ENCODE measurements around the gene TRDN.
"Not testable (repeated sequence)": the region's sequence is repeated elsewhere in the genome, so short reads cannot be mapped to it uniquely, and the experiment has no call there.

The TRDN gene

GRCh38 chr6:123629258-123629941 lies 7.3 kb downstream of the TRDN start:
- no peak for DNase-seq

GRCh38 chr6:123625696-123626095 lies 11.1 kb downstream of the TRDN start:
- no peak for DNase-seq

GRCh38 chr6:123622780-123623179 lies 14.0 kb downstream of the TRDN start:
- no peak for DNase-seq

- DNase-seq: no peak
These were observed 17.6 kb downstream of the TRDN start for GRCh38 chr6:123619156-123619555.

GRCh38 chr6:123616942-123617341 lies 19.8 kb downstream of the TRDN start:
- DNase-seq: no peak

- no peak for DNase-seq
These were observed 20.7 kb downstream of the TRDN start for GRCh38 chr6:123616016-123616415.

- DNase-seq: no peak
These were observed 26.0 kb downstream of the TRDN start for GRCh38 chr6:123610779-123611178.

GRCh38 chr6:123604067-123604466 lies 32.7 kb downstream of the TRDN start:
- DNase-seq: no peak

- no peak for DNase-seq
These were observed 38.7 kb downstream of the TRDN start for GRCh38 chr6:123598011-123598410.

GRCh38 chr6:123594776-123595175 lies 42.0 kb downstream of the TRDN start:
- DNase-seq: no peak

GRCh38 chr6:123592426-123592825 lies 44.3 kb downstream of the TRDN start:
- no peak for DNase-seq

- no peak for DNase-seq
These were observed 46.8 kb downstream of the TRDN start for GRCh38 chr6:123589973-123590372.

GRCh38 chr6:123589317-123589716 lies 47.4 kb downstream of the TRDN start:
- no peak for DNase-seq

- DNase-seq: no peak
These were observed 48.2 kb downstream of the TRDN start for GRCh38 chr6:123588546-123588895.

- no peak for DNase-seq
These were observed 48.8 kb downstream of the TRDN start for GRCh38 chr6:123587838-123588545.

- not testable (repeated sequence) for DNase-seq
These were observed 49.3 kb downstream of the TRDN start for GRCh38 chr6:123587407-123587806.

GRCh38 chr6:123580331-123580730 lies 56.4 kb downstream of the TRDN start:
- no peak for DNase-seq

- DNase-seq: no peak
These were observed 61.6 kb downstream of the TRDN start for GRCh38 chr6:123575188-123575587.

- no peak for DNase-seq
These were observed 65.7 kb downstream of the TRDN start for GRCh38 chr6:123570813-123571684.

- no peak for DNase-seq
These were observed 67.2 kb downstream of the TRDN start for GRCh38 chr6:123569575-123569974.

GRCh38 chr6:123565529-123565928 lies 71.2 kb downstream of the TRDN start:
- no peak for DNase-seq

- no peak for DNase-seq
These were observed 72.4 kb downstream of the TRDN start for GRCh38 chr6:123564361-123564760.

- no peak for DNase-seq
These were observed 74.1 kb downstream of the TRDN start for GRCh38 chr6:123562677-123563076.

GRCh38 chr6:123562264-123562663 lies 74.5 kb downstream of the TRDN start:
- no peak for DNase-seq

Measured in activated effector memory CD4-positive, alpha-beta T cell treated with Interleukin-2 at 50 U/mL for 16 hours (primary cell).